ENCODE measurements around the gene NKD1.

The NKD1 gene

DNA sequence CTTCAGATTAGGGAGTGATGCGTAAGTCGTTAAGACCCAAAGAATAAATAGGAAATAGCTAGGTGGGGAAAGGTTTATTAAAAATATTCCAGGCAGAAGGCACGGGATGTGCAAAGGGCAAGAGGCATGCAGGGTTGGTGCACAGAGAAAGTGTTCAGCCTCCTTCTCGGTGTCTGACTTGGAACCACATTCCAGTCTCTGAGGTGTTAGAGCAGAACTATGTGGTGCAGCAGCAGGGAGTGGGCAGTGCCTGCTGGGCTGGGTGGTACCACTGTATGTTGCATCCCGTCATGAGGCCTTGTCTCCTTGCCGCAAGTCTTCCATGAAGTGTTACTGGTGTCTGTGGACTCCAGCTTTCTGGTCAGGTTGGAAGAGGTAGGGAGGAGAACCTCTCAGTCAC, 11.1 kb downstream of the NKD1 start:
- peaks cover 19% of the 10 kb centered on the region for H3K4me1 ChIP-seq (ENCODE audit: control insufficient read depth, insufficient read depth, low read length)
- H3K36me3 ChIP-seq (ENCODE audit: control insufficient read depth in 2 of 2, insufficient read depth in 2 of 2, low read length in 2 of 2) = peaks cover 8 to 21% of the 10 kb centered on the region in 2 donors
- H3K9me3 ChIP-seq (ENCODE audit: control insufficient read depth in 2 of 2, low read length in 2 of 2) = peaks cover 3 to 9% of the 10 kb centered on the region in 2 donors
- H3K9ac ChIP-seq (ENCODE audit: low read length in 2 of 2) = no peak overlapping the region
- no peak overlapping the region for H3K27ac ChIP-seq (ENCODE audit: low read length)
- no peaks in the 10 kb centered on the region for H3K27me3 ChIP-seq (ENCODE audit: control insufficient read depth in 1 of 2, insufficient read depth in 2 of 2, low read length in 2 of 2)
- H3K4me3 ChIP-seq (ENCODE audit: low read length in 2 of 2) = no peak overlapping the region

GRCh38 chr16:50559804-50560514, 11.8 kb downstream of the NKD1 start:
- no peak overlapping the region for H3K27ac ChIP-seq (ENCODE audit: low read length)
- H3K27me3 ChIP-seq (ENCODE audit: control insufficient read depth in 1 of 2, insufficient read depth in 2 of 2, low read length in 2 of 2) = no peaks in the 10 kb centered on the region
- H3K4me1 ChIP-seq (ENCODE audit: control insufficient read depth, insufficient read depth, low read length) = peaks cover 17% of the 10 kb centered on the region
- no peak overlapping the region for H3K4me3 ChIP-seq (ENCODE audit: low read length in 2 of 2)
- no peak overlapping the region for H3K9ac ChIP-seq (ENCODE audit: low read length in 2 of 2)
- peaks cover 3 to 9% of the 10 kb centered on the region in 2 donors for H3K9me3 ChIP-seq (ENCODE audit: control insufficient read depth in 2 of 2, low read length in 2 of 2)
- peaks cover 8 to 20% of the 10 kb centered on the region in 2 donors for H3K36me3 ChIP-seq (ENCODE audit: control insufficient read depth in 2 of 2, insufficient read depth in 2 of 2, low read length in 2 of 2)

DNA sequence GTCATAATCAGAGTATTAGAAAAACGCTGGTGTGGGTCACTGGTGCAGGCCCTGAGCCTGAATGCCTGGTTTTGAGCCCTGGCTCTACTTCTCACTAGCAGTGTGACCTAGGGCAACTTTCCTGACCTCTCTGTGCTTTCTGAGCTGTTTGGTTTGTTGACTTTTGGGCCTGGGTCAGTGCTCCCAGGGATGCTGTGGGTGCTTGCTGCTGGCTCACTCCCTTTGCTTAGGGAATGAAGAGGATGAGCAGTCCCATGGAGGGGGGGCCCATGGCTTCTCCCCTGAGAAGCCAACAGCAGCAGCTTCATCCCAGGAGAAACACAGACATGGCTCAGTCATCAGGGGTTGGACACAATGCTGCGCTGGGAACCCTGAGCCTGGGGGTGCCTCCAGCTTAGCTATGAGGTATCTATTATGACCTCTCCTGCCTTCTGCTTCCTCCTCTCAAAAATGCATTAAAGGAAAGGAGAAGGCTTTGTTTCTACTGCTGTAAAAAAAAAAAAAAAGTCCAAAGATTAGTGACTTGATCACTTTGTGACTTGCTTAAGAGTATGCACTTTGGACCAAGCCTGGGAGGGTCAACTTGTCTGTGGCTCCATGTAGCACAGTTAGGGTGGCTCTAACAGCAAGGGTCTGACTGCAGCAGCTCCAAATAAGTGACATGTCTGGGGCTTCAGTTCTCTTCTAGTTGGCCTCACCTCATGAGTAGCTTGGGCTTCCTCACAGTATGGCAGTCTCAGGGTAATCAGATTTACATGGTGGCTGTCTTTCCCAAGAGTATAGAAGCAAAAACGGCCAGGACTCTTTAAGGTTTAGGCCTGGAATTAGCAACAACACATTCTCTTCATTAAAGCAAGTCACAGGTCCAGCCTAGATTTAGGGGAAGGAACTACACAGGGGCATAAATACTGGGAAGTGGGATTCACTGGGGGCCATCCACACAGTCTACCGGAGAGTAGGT, 13.0 kb downstream of the NKD1 start:
- Histone ChIP-seq H3K4me1 (ENCODE audit: control insufficient read depth, insufficient read depth, low read length) (peaks cover 9% of the 10 kb centered on the region), H3K9ac (ENCODE audit: low read length in 2 of 2) (no peak overlapping the region), H3K27me3 (ENCODE audit: control insufficient read depth in 1 of 2, insufficient read depth in 2 of 2, low read length in 2 of 2) (no peaks in the 10 kb centered on the region), H3K9me3 (ENCODE audit: control insufficient read depth in 2 of 2, low read length in 2 of 2) (peaks cover 3 to 9% of the 10 kb centered on the region in 2 donors), H3K27ac (ENCODE audit: low read length) (no peak overlapping the region), H3K36me3 (ENCODE audit: control insufficient read depth in 2 of 2, insufficient read depth in 2 of 2, low read length in 2 of 2) (peaks cover 8 to 23% of the 10 kb centered on the region in 2 donors), H3K4me3 (ENCODE audit: low read length in 2 of 2) (no peak overlapping the region)

DNA sequence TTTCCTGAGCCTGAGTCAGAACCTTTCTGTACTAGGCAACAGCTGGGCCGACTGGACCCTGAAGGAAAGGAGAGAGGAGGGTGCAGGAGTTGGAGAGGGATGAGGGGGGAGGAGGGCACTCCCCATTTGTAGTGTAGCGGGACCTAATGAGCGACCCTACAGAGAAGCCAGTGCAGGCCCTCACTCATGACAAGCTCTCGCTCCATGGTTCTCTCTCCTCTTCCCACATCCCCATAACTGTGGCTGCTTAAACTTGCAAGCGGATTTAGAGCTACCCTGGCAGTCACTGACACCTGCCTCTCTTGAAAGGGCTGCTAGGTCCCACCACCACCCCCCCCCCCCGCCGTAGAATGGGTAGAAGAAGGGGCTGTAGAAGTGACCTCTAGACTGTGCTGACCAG, 14.5 kb downstream of the NKD1 start:
- Histone ChIP-seq H3K27me3 (ENCODE audit: control insufficient read depth in 1 of 2, insufficient read depth in 2 of 2, low read length in 2 of 2) (no peaks in the 10 kb centered on the region), H3K9me3 (ENCODE audit: control insufficient read depth in 2 of 2, low read length in 2 of 2) (peaks cover 3 to 9% of the 10 kb centered on the region in 2 donors), H3K4me3 (ENCODE audit: low read length in 2 of 2) (no peak overlapping the region), H3K36me3 (ENCODE audit: control insufficient read depth in 2 of 2, insufficient read depth in 2 of 2, low read length in 2 of 2) (peaks cover 4 to 21% of the 10 kb centered on the region in 2 donors), H3K27ac (ENCODE audit: low read length) (no peak overlapping the region), H3K9ac (ENCODE audit: low read length in 2 of 2) (no peak overlapping the region), H3K4me1 (ENCODE audit: control insufficient read depth, insufficient read depth, low read length) (peaks cover 8% of the 10 kb centered on the region)

DNA sequence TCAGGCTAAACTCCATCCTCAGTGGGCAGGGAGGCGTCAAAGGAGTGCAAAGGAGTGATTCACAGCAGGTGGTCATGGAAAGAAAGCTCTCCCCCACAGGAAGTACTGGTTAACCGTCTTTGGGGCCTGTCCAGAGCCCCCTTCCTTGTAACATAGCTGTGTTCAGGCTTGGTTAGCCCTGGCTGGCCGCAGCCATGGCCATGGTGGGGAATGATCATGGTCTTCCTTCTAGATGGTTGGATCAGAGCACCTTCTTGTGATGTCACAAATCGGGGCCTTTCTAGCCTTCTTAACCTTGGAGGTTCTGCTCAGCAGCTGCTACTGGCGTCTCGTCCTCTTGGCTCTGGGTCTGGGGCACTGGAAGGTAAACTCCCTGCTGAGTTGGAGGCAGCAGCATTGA, 15.8 kb downstream of the NKD1 start:
- Histone ChIP-seq H3K9ac (ENCODE audit: low read length in 2 of 2) (no peak overlapping the region), H3K9me3 (ENCODE audit: control insufficient read depth in 2 of 2, low read length in 2 of 2) (peaks cover 3 to 9% of the 10 kb centered on the region in 2 donors)

DNA sequence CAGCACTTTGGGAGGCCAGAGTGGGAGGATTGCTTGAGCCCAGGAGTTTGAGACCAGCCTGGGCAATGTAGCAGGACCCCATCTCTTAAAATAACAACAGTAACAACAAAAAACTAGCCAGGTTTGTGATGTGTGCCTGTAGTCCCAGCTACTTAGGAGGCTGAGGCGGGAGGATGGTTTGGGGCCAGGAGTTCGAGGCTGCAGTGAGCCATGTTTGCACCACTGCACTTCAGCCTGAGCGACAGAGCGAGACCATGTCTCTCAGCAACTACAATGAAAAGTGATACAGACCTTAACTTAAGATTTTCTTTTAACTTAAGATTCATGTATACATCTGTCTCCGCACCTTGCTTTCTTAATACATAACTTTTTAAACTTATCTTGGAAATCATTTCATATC, 17.2 kb downstream of the NKD1 start:
- H3K36me3 ChIP-seq (ENCODE audit: control insufficient read depth in 2 of 2, insufficient read depth in 2 of 2, low read length in 2 of 2) = peaks cover 4 to 16% of the 10 kb centered on the region in 2 donors
- H3K4me3 ChIP-seq (ENCODE audit: low read length in 2 of 2) = no peak overlapping the region
- no peaks in the 10 kb centered on the region for H3K27me3 ChIP-seq (ENCODE audit: control insufficient read depth in 1 of 2, insufficient read depth in 2 of 2, low read length in 2 of 2)
- H3K4me1 ChIP-seq (ENCODE audit: control insufficient read depth, insufficient read depth, low read length) = peaks cover 25% of the 10 kb centered on the region
- H3K9ac ChIP-seq (ENCODE audit: low read length in 2 of 2) = no peak overlapping the region
- no peak overlapping the region for H3K27ac ChIP-seq (ENCODE audit: low read length)
- H3K9me3 ChIP-seq (ENCODE audit: control insufficient read depth in 2 of 2, low read length in 2 of 2) = peaks cover 3 to 9% of the 10 kb centered on the region in 2 donors

More for the DNA sequence above, 15.8 kb downstream of the NKD1 start:
- no peaks in the 10 kb centered on the region for H3K27me3 ChIP-seq (ENCODE audit: control insufficient read depth in 1 of 2, insufficient read depth in 2 of 2, low read length in 2 of 2)
- H3K4me3 ChIP-seq (ENCODE audit: low read length in 2 of 2) = no peak overlapping the region
- peaks cover 18% of the 10 kb centered on the region for H3K4me1 ChIP-seq (ENCODE audit: control insufficient read depth, insufficient read depth, low read length)
- peaks cover 4 to 21% of the 10 kb centered on the region in 2 donors for H3K36me3 ChIP-seq (ENCODE audit: control insufficient read depth in 2 of 2, insufficient read depth in 2 of 2, low read length in 2 of 2)
- H3K27ac ChIP-seq (ENCODE audit: low read length) = no peak overlapping the region

DNA sequence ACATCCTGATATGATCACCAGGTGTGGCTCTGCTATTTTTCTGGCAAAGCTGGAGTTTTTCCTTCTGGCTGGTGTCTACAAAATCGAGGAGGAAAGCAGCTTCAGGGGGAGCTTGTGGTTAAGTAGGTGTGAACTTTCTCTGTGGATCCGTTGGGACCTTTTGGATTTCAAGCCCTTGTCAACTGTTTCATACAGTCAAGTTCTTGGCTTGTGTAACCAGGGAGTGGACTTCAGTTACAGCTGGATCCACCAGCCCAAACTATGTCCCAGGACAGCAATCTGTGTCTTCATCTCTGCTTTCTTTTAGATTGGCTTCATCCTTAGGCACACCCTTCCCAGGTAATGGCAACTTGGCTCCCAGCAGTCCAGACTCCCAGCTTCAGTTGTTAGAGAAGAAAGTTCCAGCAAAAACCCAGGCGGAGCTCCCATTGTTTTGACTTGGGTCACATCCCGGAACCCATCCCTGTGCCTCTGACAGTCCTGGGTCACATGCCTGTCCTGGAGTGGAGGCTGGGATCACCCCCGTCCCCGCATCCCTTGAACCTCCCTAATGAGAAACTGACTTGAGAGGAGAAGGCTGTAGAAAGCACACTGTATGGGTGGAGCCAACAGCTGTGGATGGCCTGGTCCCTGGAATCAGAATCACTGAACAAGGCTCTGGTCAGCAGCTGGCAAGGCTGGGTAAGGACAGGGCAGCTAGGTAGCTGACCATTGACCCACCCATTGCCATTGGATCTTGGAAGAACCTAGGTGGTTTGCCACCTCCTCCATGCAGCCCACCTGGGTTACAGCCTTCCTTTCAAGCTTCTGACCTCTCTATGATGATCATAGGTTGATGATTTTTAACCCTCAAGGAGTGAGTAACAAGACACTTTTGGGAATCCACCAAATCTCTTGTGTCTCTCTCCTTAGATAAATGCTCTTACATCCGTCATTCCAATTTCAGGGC, 18.1 kb downstream of the NKD1 start:
- Histone ChIP-seq H3K9me3 (ENCODE audit: control insufficient read depth in 2 of 2, low read length in 2 of 2) (peaks cover 3 to 4% of the 10 kb centered on the region in 2 donors), H3K27me3 (ENCODE audit: control insufficient read depth in 1 of 2, insufficient read depth in 2 of 2, low read length in 2 of 2) (no peaks in the 10 kb centered on the region), H3K27ac (ENCODE audit: low read length) (no peak overlapping the region), H3K4me1 (ENCODE audit: control insufficient read depth, insufficient read depth, low read length) (peaks cover 25% of the 10 kb centered on the region), H3K9ac (ENCODE audit: low read length in 2 of 2) (no peak overlapping the region), H3K36me3 (ENCODE audit: control insufficient read depth in 2 of 2, insufficient read depth in 2 of 2, low read length in 2 of 2) (peaks cover 4 to 13% of the 10 kb centered on the region in 2 donors), H3K4me3 (ENCODE audit: low read length in 2 of 2) (no peak overlapping the region)

DNA sequence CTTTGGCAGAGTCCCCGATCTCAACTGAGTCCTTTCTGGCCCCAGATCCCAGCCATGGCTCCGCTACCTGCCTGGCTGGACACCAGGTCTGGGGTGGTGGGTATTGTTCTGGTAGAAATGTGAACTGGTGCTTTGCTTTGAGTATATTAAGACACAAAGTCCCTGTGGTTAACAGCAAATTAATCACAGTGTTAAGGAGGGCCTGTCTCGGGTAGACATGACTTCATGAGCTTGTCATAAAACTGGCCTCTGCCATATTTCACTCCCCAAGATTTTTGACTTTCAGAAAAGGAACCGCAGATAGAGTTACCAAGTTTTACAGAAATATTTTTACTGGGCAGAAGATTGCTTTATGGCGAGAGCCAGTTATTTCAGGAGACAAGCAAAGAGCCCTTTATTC, 19.5 kb downstream of the NKD1 start:
- Histone ChIP-seq H3K4me1 (ENCODE audit: control insufficient read depth, insufficient read depth, low read length) (peaks cover 26% of the 10 kb centered on the region), H3K9ac (ENCODE audit: low read length in 2 of 2) (no peak overlapping the region), H3K9me3 (ENCODE audit: control insufficient read depth in 2 of 2, low read length in 2 of 2) (no peaks in the 10 kb centered on the region), H3K27me3 (ENCODE audit: control insufficient read depth in 1 of 2, insufficient read depth in 2 of 2, low read length in 2 of 2) (no peaks in the 10 kb centered on the region), H3K4me3 (ENCODE audit: low read length in 2 of 2) (no peak overlapping the region), H3K36me3 (ENCODE audit: control insufficient read depth in 2 of 2, insufficient read depth in 2 of 2, low read length in 2 of 2) (peaks cover 0 to 11% of the 10 kb centered on the region in 2 donors), H3K27ac (ENCODE audit: low read length) (no peak overlapping the region)

- Histone ChIP-seq H3K4me1 (ENCODE audit: control insufficient read depth, insufficient read depth, low read length) (peaks cover 31% of the 10 kb centered on the region), H3K36me3 (ENCODE audit: control insufficient read depth in 2 of 2, insufficient read depth in 2 of 2, low read length in 2 of 2) (peaks cover 0 to 9% of the 10 kb centered on the region in 2 donors), H3K9me3 (ENCODE audit: control insufficient read depth in 2 of 2, low read length in 2 of 2) (no peaks in the 10 kb centered on the region), H3K4me3 (ENCODE audit: low read length in 2 of 2) (no peak overlapping the region), H3K9ac (ENCODE audit: low read length in 2 of 2) (no peak overlapping the region), H3K27ac (ENCODE audit: low read length) (peak overlapping the region; percentile 11), H3K27me3 (ENCODE audit: control insufficient read depth in 1 of 2, insufficient read depth in 2 of 2, low read length in 2 of 2) (no peaks in the 10 kb centered on the region)
Measured at GRCh38 chr16:50568187-50568815, 20.1 kb downstream of the NKD1 start.

- no peak overlapping the region for H3K9ac ChIP-seq (ENCODE audit: low read length in 2 of 2)
- peaks cover 0 to 9% of the 10 kb centered on the region in 2 donors for H3K36me3 ChIP-seq (ENCODE audit: control insufficient read depth in 2 of 2, insufficient read depth in 2 of 2, low read length in 2 of 2)
- H3K9me3 ChIP-seq (ENCODE audit: control insufficient read depth in 2 of 2, low read length in 2 of 2) = no peaks in the 10 kb centered on the region
- H3K27ac ChIP-seq (ENCODE audit: low read length) = no peak overlapping the region
- H3K4me3 ChIP-seq (ENCODE audit: low read length in 2 of 2) = no peak overlapping the region
- peaks cover 47% of the 10 kb centered on the region for H3K4me1 ChIP-seq (ENCODE audit: control insufficient read depth, insufficient read depth, low read length)
- no peaks in the 10 kb centered on the region for H3K27me3 ChIP-seq (ENCODE audit: control insufficient read depth in 1 of 2, insufficient read depth in 2 of 2, low read length in 2 of 2)
Measured at GRCh38 chr16:50570354-50570753, 22.2 kb downstream of the NKD1 start.
